AML-193 (cell line): ENCODE measurements around the gene UFSP2.
A peak's percentile ranks its signal among the peaks of the same experiment; 100 is the strongest.

ENCODE experiments used
- DNase-seq, 2 experiments: peaks; one replicate each; lab custom pipeline; 2025; lab: John Stamatoyannopoulos, UW

The UFSP2 gene

DNA sequence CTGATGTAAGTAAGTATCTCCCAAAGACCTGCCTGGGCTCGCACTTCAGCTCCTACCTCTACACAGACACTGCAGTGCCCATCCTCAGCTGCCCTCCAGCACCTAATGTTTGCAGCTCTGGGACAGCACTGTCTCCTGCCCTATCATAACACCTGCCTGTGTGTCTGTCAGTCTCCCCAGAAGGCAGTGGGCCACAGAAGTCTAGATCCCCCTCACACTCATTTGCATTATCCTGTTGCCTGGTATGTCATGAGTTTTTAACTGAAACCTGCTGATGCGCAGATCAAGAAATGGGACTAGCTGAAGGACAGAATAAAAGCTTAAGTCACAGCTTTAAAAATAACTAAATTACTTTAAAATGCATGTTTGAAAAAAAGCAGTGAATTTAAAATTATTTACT, 73.0 kb downstream of the UFSP2 start:
- peak in 1 of 2 experiments; percentile 32 for DNase-seq

DNA sequence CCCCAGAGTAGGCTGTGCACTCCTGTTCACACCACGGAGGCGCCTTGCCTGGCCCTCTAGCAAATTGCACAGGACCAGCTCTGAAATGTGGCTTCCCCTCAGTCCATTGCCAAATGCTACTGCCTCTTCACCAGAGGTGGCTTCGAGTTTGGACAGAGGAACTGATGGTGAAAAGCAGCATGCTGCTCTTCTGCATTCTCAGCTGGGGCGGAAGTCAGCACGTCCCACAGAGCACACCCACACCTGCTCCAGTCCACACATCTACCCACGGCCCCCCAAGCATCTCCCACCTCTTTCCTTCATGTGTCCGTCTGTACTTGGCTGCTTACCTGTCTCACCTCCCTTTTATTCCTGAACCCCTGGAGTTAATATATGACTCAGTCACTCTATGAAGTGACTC, 73.6 kb downstream of the UFSP2 start:
- no peak for DNase-seq

DNA sequence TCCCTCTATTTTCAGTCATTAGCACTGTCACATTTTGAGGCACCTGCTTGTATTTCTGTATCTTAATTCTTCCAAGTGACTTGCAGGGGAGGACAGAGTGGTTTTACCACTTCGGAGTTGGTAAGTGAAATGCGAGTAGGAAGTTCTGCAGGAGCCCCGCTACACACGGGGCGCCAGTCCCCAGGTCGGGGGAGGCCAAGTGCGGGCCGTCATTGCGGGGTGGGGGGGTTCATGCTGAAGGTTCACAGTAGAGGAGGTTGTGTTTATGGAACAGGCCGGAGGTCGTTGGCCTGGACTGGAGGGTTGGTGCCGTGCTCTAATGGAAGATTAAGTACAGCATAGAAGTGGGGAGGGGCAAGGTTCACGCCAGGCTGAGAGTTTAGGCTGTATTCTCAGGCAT, 74.1 kb downstream of the UFSP2 start:
- DNase-seq: no peak
